ENCODE results near the gene GDE1. TPM values are rescaled to one million over a fixed set of nuclear protein-coding genes. Genes with fewer than 3 reads are reported as not detected.
A peak's percentile ranks its signal among the peaks of the same experiment; 100 is the strongest.

GDE1 gene
- total RNA-seq, 1 experiment from 2014 or later: 48.6 TPM

DNA sequence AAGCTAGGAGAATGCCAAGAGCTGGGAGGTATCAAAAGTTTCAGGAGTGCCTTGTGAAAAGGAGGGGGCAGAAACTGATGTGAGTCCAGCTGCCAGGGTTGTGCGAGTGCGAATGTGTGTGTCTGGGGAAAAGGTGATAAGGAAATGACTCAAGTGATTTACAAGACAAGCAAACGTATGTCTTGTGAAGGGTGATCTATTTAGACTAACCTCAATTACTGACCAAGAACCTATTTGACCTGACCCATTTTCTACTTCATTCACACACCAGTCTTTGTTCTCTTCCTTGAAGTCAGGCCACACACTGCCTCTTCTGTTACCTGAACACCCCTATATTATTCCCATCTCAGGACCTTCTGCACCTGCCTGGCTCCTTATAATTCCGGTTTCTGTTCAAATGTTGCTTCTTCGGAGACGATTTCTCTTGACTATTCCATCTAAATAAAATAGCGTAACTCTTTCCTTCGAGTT lies 1.0 kb downstream of the GDE1 start:
- no peak overlapping the region for H2BK5ac ChIP-seq (ENCODE audit: insufficient read length, low read length)
- Mint-ChIP-seq H3K4me1 (peaks cover 42 to 43% of the 10 kb centered on the region in 2 experiments), H3K27ac (no peak overlapping the region), H3K9me3 (no peaks in the 10 kb centered on the region), H3K27me3 (ENCODE audit: low read depth) (no peaks in the 10 kb centered on the region), H3K36me3 (ENCODE audit: insufficient read depth in 1 of 3, low read depth in 3 of 3) (peaks cover 8 to 31% (median 19%) of the 10 kb centered on the region in 3 experiments; a peak in 5 of 7 replicates), H3K4me3 (peak overlapping the region; percentile 87 to 92)
- H3K4ac ChIP-seq (ENCODE audit: low read depth, low read length): no peak overlapping the region
- peak overlapping the region; percentile 85 for H3K9ac ChIP-seq (ENCODE audit: extremely low read depth, insufficient read length, low read length)
- no peak overlapping the region for H3K14ac ChIP-seq (ENCODE audit: insufficient read depth, low read length)
- H4K5ac ChIP-seq (ENCODE audit: insufficient read length, low read depth, low read length): no peak overlapping the region
- peak overlapping the region; percentile 97 for H3K4me2 ChIP-seq (ENCODE audit: insufficient read depth, insufficient read length, low read length)
- no peak overlapping the region for H3K23ac ChIP-seq (ENCODE audit: insufficient read length, low read depth, low read length)
- H2BK15ac ChIP-seq (ENCODE audit: low read depth, low read length): no peak overlapping the region
- DNase-seq: no peak
- H3K56ac ChIP-seq (ENCODE audit: insufficient read length, low read depth, low read length): no peak overlapping the region
- no peak overlapping the region for H2BK12ac ChIP-seq (ENCODE audit: insufficient read length, low read depth, low read length)
- no peak overlapping the region for H2AFZ ChIP-seq (ENCODE audit: low read length)
- no peaks in the 10 kb centered on the region for H3K27me3 ChIP-seq (ENCODE audit: insufficient read depth, low read length)
- no peaks in the 10 kb centered on the region for H4K20me1 ChIP-seq (ENCODE audit: control insufficient read depth, insufficient read depth, insufficient read length)
- no peak overlapping the region for H4K91ac ChIP-seq (ENCODE audit: insufficient read length, low read depth, low read length)
- no peaks in the 10 kb centered on the region for H3K9me3 ChIP-seq (ENCODE audit: control insufficient read depth, low read depth, low read length)
- no CpG with 5 or more reads among the region's 8 CpGs for WGBS (ENCODE audit: extremely low coverage, insufficient read length, low lambda C conversion rate)
- no peak overlapping the region for H4K8ac ChIP-seq (replicated peaks; ENCODE audit: insufficient read length, low read depth, low read length)
- no peak overlapping the region for H3T11ph ChIP-seq (ENCODE audit: low read length)
- H3K79me1 ChIP-seq (ENCODE audit: insufficient read depth, low read depth, low read length, poor library complexity, severe bottlenecking): no peaks in the 10 kb centered on the region
- H3K23me2 ChIP-seq (ENCODE audit: insufficient read length, low read depth, low read length, poor library complexity, severe bottlenecking): peaks cover 18% of the 10 kb centered on the region
- H2BK20ac ChIP-seq (ENCODE audit: low read depth, low read length, poor library complexity, severe bottlenecking): no peak overlapping the region
- no peak overlapping the region for H2BK120ac ChIP-seq (ENCODE audit: low read depth, low read length, poor library complexity, severe bottlenecking)
- peaks cover 7% of the 10 kb centered on the region; the same call in 1 of the 2 replicates for H3K79me2 ChIP-seq (ENCODE audit: insufficient read depth, low read length)
- TF ChIP-seq, protein P1, sequence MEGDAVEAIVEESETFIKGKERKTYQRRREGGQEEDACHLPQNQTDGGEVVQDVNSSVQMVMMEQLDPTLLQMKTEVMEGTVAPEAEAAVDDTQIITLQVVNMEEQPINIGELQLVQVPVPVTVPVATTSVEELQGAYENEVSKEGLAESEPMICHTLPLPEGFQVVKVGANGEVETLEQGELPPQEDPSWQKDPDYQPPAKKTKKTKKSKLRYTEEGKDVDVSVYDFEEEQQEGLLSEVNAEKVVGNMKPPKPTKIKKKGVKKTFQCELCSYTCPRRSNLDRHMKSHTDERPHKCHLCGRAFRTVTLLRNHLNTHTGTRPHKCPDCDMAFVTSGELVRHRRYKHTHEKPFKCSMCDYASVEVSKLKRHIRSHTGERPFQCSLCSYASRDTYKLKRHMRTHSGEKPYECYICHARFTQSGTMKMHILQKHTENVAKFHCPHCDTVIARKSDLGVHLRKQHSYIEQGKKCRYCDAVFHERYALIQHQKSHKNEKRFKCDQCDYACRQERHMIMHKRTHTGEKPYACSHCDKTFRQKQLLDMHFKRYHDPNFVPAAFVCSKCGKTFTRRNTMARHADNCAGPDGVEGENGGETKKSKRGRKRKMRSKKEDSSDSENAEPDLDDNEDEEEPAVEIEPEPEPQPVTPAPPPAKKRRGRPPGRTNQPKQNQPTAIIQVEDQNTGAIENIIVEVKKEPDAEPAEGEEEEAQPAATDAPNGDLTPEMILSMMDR (conservative IDR thresholded peaks at IDR 0.05): no peak
- no peak overlapping the region for H3K27ac ChIP-seq (ENCODE audit: insufficient read length, low read depth, low read length)
- H2AK5ac ChIP-seq (ENCODE audit: insufficient read length, low read length): no peak overlapping the region
- H3K18ac ChIP-seq (ENCODE audit: insufficient read length, low read depth, low read length): no peak overlapping the region
- 0 out of 2 replicates have a peak, but pooled peaks cover 3% of the 10 kb centered on the region for H3K4me1 ChIP-seq (ENCODE audit: insufficient read depth, low read length)
